Measurements from ENCODE around the gene SLC16A14. TPM values are rescaled to one million over a fixed set of nuclear protein-coding genes. Genes with fewer than 3 reads are reported as not detected.
A peak's percentile ranks its signal among the peaks of the same experiment; 100 is the strongest.

SLC16A14 gene
- total RNA-seq, 2 experiments from 2014 or later, result 0.40 to 0.55 TPM

GRCh38 chr2:230068016-230068650 lies 591 bp downstream of the SLC16A14 start:
- Mint-ChIP-seq H3K9me3 (no peaks in the 10 kb centered on the region), H3K4me1 (peaks cover 21% of the 10 kb centered on the region), H3K36me3 (ENCODE audit: low read depth) (no peaks in the 10 kb centered on the region), H3K27me3 (peaks cover 30% of the 10 kb centered on the region), H3K27ac (no peak overlapping the region), H3K4me3 (peak overlapping the region; percentile 77)
- POLR2A ChIA-PET, result interaction anchor here (1.2 to 2.0 kb wide), 2 partner anchors 14 to 259 kb away, joined by 3 to 7 read pairs; partner anchors contain the start of gene SP140L
- DNase-seq, result peak; percentile 48
- CTCF ChIA-PET, result interaction anchor here (0.8 to 3.6 kb wide), 15 partner anchors 8 to 588 kb away, joined by 3 to 45 read pairs (median 5); partner anchors contain the start of gene SP140L

DNA sequence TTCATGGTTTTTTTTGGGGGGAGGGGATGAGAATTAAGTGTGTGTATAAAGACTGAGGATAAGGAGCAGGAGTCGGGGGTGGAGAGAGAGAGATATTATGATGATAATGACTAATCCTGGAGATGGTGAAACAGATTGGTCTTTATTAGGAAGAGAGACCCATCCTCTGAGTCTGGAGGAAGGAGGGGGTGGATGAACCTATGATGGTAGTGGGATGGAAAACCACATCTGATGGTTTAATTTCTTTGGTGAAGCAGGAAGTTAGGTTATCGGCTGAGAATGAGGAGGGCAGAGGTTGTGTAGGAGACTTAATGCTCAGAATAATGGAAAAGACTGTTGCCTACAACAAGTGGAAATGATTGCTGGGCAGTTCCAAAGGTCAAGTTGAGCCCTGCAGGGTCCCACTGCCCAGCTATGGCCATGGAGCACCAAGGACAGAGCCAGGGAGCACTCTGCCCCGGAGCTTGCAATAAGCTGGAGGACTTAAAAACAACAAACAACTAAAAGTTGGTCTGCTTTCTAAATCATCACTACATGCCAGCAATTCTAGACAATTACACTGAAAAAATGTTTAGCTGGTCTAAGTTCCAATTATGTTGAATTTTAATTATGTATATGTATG lies 7.9 kb downstream of the SLC16A14 start:
- no peak overlapping the region for H3K4me3 Mint-ChIP-seq
- H3K27ac Mint-ChIP-seq, result no peak overlapping the region
- H3K27me3 Mint-ChIP-seq, result peaks cover 15% of the 10 kb centered on the region
- ChIA-PET POLR2A (no interaction called here), CTCF (interaction anchor here (1.4 to 1.6 kb wide), 2 partner anchors 52 to 99 kb away, joined by 4 to 5 read pairs; no protein-coding TSS in a partner anchor)
- no peak for DNase-seq
- H3K36me3 Mint-ChIP-seq (ENCODE audit: low read depth), result peaks cover 6% of the 10 kb centered on the region
- H3K4me1 Mint-ChIP-seq, result peaks cover 6% of the 10 kb centered on the region
- H3K9me3 Mint-ChIP-seq, result peaks cover 10% of the 10 kb centered on the region

DNA sequence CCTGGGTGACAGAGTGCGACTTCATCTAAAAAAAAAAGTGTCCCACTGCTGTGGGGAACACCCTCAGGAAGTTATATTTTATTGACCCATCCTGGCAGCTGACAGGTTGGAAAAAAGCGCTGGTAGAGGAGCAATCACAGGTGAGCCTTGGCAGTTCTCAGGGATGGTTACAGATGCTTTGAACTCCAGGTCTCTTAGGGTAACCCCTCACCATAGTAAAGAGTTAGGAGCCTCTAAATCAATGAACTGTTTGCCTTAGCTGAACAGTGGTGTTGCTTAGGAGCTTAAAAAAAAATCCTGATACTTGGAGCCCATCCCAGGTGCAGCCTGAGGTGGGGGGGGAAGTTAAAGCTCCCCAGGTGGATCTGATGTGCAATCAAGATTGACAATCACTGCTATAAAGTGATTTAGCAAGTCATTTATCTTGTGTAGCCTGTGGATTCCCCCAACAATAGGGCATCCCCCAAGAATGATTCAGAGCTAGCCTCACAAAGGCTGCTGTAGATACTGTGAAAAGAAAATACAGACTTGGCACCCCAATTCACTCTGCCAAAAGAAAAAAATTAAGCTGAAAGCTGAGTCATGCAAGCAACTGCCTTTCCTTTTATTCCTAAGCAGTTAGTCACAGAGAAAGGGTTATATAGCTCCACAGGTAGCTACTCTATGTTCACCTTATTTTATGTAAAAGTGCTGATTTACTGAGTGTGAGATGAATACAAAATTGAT lies 14.8 kb downstream of the SLC16A14 start:
- ChIA-PET POLR2A (interaction anchor here (1.1 kb wide), 1 partner anchor 14 kb away, joined by 3 read pairs; no protein-coding TSS in a partner anchor), CTCF (interaction anchor here (1.0 to 1.8 kb wide), 3 partner anchors 9 to 106 kb away, joined by 3 to 7 read pairs (median 4); no protein-coding TSS in a partner anchor)
- no peaks in the 10 kb centered on the region for H3K27me3 Mint-ChIP-seq
- no peak overlapping the region for H3K27ac Mint-ChIP-seq
- DNase-seq, result no peak
- H3K4me3 Mint-ChIP-seq, result no peak overlapping the region
- H3K9me3 Mint-ChIP-seq, result no peaks in the 10 kb centered on the region
- H3K4me1 Mint-ChIP-seq, result no peaks in the 10 kb centered on the region
- H3K36me3 Mint-ChIP-seq (ENCODE audit: low read depth), result no peaks in the 10 kb centered on the region

- Mint-ChIP-seq H3K27me3 (no peaks in the 10 kb centered on the region), H3K9me3 (no peaks in the 10 kb centered on the region), H3K36me3 (ENCODE audit: low read depth) (no peaks in the 10 kb centered on the region), H3K4me1 (no peaks in the 10 kb centered on the region), H3K27ac (no peak overlapping the region), H3K4me3 (no peak overlapping the region)
- ChIA-PET POLR2A (no interaction called here), CTCF (interaction anchor here (2.2 kb wide), 1 partner anchor 14 kb away, joined by 20 read pairs; no protein-coding TSS in a partner anchor)
- no peak for DNase-seq
Observed at GRCh38 chr2:230052299-230052698, 16.4 kb downstream of the SLC16A14 start.

DNA sequence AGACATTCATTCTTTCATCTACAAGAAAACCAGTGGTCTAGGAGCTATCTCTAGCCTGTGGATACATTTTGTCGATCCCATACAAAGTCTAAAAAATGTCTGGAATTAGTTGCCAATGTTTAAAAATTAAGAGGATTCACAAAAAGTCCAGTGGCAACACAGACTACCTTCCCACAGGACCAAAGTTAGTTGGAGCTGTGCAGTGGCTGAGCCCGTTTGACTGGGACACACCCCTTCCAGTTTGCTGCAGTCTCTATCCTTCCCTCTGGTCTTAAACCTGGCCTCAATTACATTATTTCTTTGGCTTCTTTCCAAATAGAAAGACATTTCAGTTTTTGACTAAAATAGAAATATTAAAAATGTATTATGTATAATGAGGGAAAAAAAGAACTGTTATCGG lies 18.6 kb downstream of the SLC16A14 start:
- ChIA-PET CTCF (interaction anchor here (2.0 to 2.2 kb wide), 2 partner anchors 17 to 110 kb away, joined by 4 to 20 read pairs; no protein-coding TSS in a partner anchor), POLR2A (no interaction called here)
- H3K9me3 Mint-ChIP-seq, result no peaks in the 10 kb centered on the region
- no peaks in the 10 kb centered on the region for H3K27me3 Mint-ChIP-seq
- H3K27ac Mint-ChIP-seq, result no peak overlapping the region
- no peaks in the 10 kb centered on the region for H3K36me3 Mint-ChIP-seq (ENCODE audit: low read depth)
- H3K4me1 Mint-ChIP-seq, result no peaks in the 10 kb centered on the region
- H3K4me3 Mint-ChIP-seq, result no peak overlapping the region
- no peak for DNase-seq

- Mint-ChIP-seq H3K36me3 (ENCODE audit: low read depth) (no peaks in the 10 kb centered on the region), H3K4me1 (no peaks in the 10 kb centered on the region), H3K4me3 (no peak overlapping the region), H3K27ac (no peak overlapping the region), H3K9me3 (no peaks in the 10 kb centered on the region), H3K27me3 (no peaks in the 10 kb centered on the region)
- no peak for DNase-seq
- CTCF ChIA-PET, result interaction anchor here (0.6 to 1.0 kb wide), 2 partner anchors 18 to 19 kb away, joined by 3 to 4 read pairs; no protein-coding TSS in a partner anchor
- POLR2A ChIA-PET, result no interaction called here
Observed at GRCh38 chr2:230048010-230048671, 20.6 kb downstream of the SLC16A14 start.

DNA sequence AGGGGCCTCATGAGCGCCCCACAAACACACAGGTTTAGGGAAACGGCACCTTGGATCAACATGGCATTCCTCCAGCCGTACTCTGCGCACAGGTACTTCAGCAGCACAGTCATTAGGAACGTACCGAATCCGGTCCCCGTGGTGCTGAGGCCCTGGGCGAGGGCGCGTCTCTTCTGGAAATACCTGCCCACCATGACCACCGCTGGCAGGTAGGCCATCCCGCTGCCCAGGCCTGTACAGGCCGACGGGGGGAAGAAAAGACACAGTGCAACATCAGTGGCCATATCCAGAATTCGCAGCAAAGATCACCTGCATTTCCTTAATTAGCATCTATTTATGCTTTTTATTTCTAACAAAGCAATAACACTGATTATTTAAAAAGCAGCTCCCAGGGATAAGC lies 22.2 kb downstream of the SLC16A14 start:
- POLR2A ChIA-PET, result no interaction called here
- Mint-ChIP-seq H3K4me3 (no peak overlapping the region), H3K4me1 (no peaks in the 10 kb centered on the region), H3K9me3 (no peaks in the 10 kb centered on the region), H3K27ac (no peak overlapping the region), H3K27me3 (peaks cover 2% of the 10 kb centered on the region), H3K36me3 (ENCODE audit: low read depth) (no peaks in the 10 kb centered on the region)
- no peak for DNase-seq
- CTCF ChIA-PET, result no interaction called here

DNA sequence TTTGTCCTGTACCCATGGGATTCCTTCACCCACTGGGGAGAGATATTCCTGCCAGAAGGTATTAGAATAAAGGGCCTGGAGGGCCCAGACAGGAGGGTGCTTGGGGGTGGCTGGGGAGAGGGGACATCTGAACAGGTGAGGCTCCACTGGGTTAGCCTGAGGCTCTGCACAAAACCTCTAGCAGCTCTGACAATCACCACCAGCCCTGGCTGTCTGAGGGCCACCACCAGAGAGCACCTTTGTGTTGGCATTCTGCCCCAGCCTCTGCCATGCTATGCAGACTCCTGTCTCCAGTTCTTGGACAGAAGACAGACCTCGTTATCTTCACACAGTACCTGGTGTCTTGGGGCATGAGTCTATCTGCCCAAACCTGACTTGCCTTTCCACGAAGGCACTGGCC lies 25.3 kb downstream of the SLC16A14 start:
- no peak for DNase-seq
- ChIA-PET CTCF (no interaction called here), POLR2A (no interaction called here)
- no peak overlapping the region for H3K27ac Mint-ChIP-seq
- no peaks in the 10 kb centered on the region for H3K9me3 Mint-ChIP-seq
- peaks cover 6% of the 10 kb centered on the region for H3K27me3 Mint-ChIP-seq
- H3K4me3 Mint-ChIP-seq, result no peak overlapping the region
- H3K36me3 Mint-ChIP-seq (ENCODE audit: low read depth), result no peaks in the 10 kb centered on the region
- H3K4me1 Mint-ChIP-seq, result no peaks in the 10 kb centered on the region

DNA sequence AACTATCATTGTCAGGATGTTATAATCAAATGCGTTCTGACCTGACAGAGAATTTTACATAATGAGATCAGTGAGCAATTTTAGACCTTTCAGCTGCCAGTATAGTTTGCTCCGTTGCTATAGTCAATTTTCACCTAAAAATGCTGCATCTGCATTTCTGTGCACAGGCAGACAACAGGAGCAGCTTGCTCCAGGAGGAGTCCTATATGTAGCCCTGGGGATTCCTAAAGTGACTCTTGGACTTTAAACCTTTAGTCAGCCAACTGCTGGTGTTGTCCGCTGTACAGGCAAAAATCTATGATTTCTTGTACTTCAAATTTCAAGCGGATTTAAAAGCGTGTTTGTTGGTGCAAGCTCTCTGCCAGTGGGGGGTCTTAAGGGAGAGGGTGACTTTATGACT lies 25.7 kb downstream of the SLC16A14 start:
- no peak overlapping the region for H3K27ac Mint-ChIP-seq
- ChIA-PET CTCF (no interaction called here), POLR2A (no interaction called here)
- H3K36me3 Mint-ChIP-seq (ENCODE audit: low read depth), result no peaks in the 10 kb centered on the region
- peaks cover 6% of the 10 kb centered on the region for H3K27me3 Mint-ChIP-seq
- DNase-seq, result no peak
- no peak overlapping the region for H3K4me3 Mint-ChIP-seq
- H3K9me3 Mint-ChIP-seq, result no peaks in the 10 kb centered on the region
- no peaks in the 10 kb centered on the region for H3K4me1 Mint-ChIP-seq

GRCh38 chr2:230042195-230042594 lies 26.5 kb downstream of the SLC16A14 start:
- Mint-ChIP-seq H3K27me3 (peaks cover 6% of the 10 kb centered on the region), H3K36me3 (ENCODE audit: low read depth) (no peaks in the 10 kb centered on the region), H3K27ac (no peak overlapping the region), H3K4me3 (no peak overlapping the region), H3K9me3 (no peaks in the 10 kb centered on the region), H3K4me1 (no peaks in the 10 kb centered on the region)
- ChIA-PET POLR2A (no interaction called here), CTCF (interaction anchor here (1.3 kb wide), 1 partner anchor 25 kb away, joined by 3 read pairs; no protein-coding TSS in a partner anchor)
- no peak for DNase-seq

- Mint-ChIP-seq H3K4me3 (no peak overlapping the region), H3K36me3 (ENCODE audit: low read depth) (no peaks in the 10 kb centered on the region), H3K9me3 (no peaks in the 10 kb centered on the region), H3K4me1 (no peaks in the 10 kb centered on the region), H3K27ac (no peak overlapping the region), H3K27me3 (peaks cover 2% of the 10 kb centered on the region)
- DNase-seq, result no peak
- ChIA-PET POLR2A (no interaction called here), CTCF (interaction anchor here (0.9 to 3.6 kb wide), 4 partner anchors 11 to 137 kb away, joined by 3 to 16 read pairs (median 10); no protein-coding TSS in a partner anchor)
Observed at GRCh38 chr2:230023313-230023712, 45.4 kb downstream of the SLC16A14 start.

- H3K36me3 Mint-ChIP-seq (ENCODE audit: low read depth), result no peaks in the 10 kb centered on the region
- DNase-seq, result no peak
- no peaks in the 10 kb centered on the region for H3K9me3 Mint-ChIP-seq
- H3K4me3 Mint-ChIP-seq, result no peak overlapping the region
- peaks cover 2% of the 10 kb centered on the region for H3K27me3 Mint-ChIP-seq
- no peak overlapping the region for H3K27ac Mint-ChIP-seq
- no peaks in the 10 kb centered on the region for H3K4me1 Mint-ChIP-seq
- ChIA-PET POLR2A (no interaction called here), CTCF (interaction anchor here (1.0 to 3.6 kb wide), 2 partner anchors 11 to 47 kb away, joined by 3 to 16 read pairs; no protein-coding TSS in a partner anchor)
Observed at GRCh38 chr2:230019742-230020141, 49.0 kb downstream of the SLC16A14 start.

DNA sequence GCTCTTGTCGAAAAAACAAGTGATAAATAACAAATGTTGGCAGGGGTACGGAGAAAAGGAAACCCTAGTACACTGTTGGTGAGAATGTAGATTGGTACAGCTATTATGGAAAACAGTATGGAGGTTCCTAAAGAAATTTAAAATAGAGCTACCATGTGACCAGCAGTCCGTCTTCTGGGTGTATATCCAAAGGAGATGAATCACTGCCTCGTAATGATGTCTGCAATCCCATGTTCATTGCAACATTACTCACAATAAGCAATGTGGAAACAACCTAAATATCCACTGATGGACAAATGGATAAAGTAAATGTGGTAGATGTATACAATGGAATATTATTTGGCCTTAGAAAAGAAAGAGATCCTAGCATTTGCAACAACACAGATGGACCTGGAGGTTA lies 50.6 kb downstream of the SLC16A14 start:
- H3K9me3 Mint-ChIP-seq, result no peaks in the 10 kb centered on the region
- H3K27ac Mint-ChIP-seq, result no peak overlapping the region
- POLR2A ChIA-PET, result no interaction called here
- no peaks in the 10 kb centered on the region for H3K36me3 Mint-ChIP-seq (ENCODE audit: low read depth)
- peaks cover under 1% of the 10 kb centered on the region for H3K27me3 Mint-ChIP-seq
- no peaks in the 10 kb centered on the region for H3K4me1 Mint-ChIP-seq
- no peak for DNase-seq
- CTCF ChIA-PET, result no interaction called here
- H3K4me3 Mint-ChIP-seq, result no peak overlapping the region

Data from activated CD4-positive, alpha-beta memory T cell treated with anti-CD3 and anti-CD28 coated beads, Interleukin-2, amount 10 ng/mL, durations not matched to agents 7 days and 5 days (primary cell).